Naive thymus-derived CD4-positive, alpha-beta T cell (primary cell): ENCODE data around the gene MAN1A1. TPM values are rescaled to one million over a fixed set of nuclear protein-coding genes. Genes with fewer than 3 reads are reported as not detected.

Source experiments
- ATAC-seq: fragments of 150-1000 bp; cut with Tn5 transposase; 2 replicates; pipeline ENCODE4 v1.10.0; 2021; ENCODE audit warnings: mild to moderate bottlenecking, moderate library complexity
- CTCF ChIA-PET: fragments of 350-600 bp; sonication (Branson Sonifier 250); formaldehyde crosslinking; loops from one replicate; lab custom pipeline; 2021; ENCODE audit warnings: antibody characterized with exemption; lab: Charles Lee
- POLR2A ChIA-PET: fragments of 350-600 bp; sonication (Branson Sonifier 250); formaldehyde crosslinking; loops from one replicate; lab custom pipeline; 2021; ENCODE audit warnings: antibody characterized with exemption, inconsistent platforms; lab: Charles Lee
- DNase-seq, 9 donors: peaks; one replicate each; pipeline versions ENCODE4 v3.0.0 to v3.0.0-alpha.2; 2020 to 2022; ENCODE audit warnings: mixed read lengths in 1 of 9
- H3K27ac ChIP-seq: one replicate; pipeline ENCODE4 v1.7.0; 2013; ENCODE audit warnings: mild to moderate bottlenecking, low read depth, low read length, moderate library complexity
- H3K27me3 ChIP-seq, 2 donors: one replicate each; pipeline ENCODE4 v1.7.0; 2013; ENCODE audit warnings: low read length in 2 of 2, mild to moderate bottlenecking in 2 of 2, moderate library complexity in 2 of 2; ENCODE audit not compliant: control insufficient read depth in 2 of 2, insufficient read depth in 2 of 2
- H3K36me3 ChIP-seq, 3 experiments: 1 replicate in 2 of 3; 2 replicates in 1 of 3; pipeline ENCODE4 v1.7.0; 2013; ENCODE audit warnings: low read length in 3 of 3, mild to moderate bottlenecking in 3 of 3, moderate library complexity in 1 of 3; ENCODE audit not compliant: insufficient read depth in 3 of 3, control insufficient read depth in 2 of 3
- H3K4me1 ChIP-seq, 2 donors: one replicate each; pipeline ENCODE4 v1.7.0; 2013; ENCODE audit warnings: low read length in 2 of 2, mild to moderate bottlenecking in 2 of 2, moderate library complexity in 1 of 2; ENCODE audit not compliant: control insufficient read depth in 2 of 2, insufficient read depth in 2 of 2
- H3K4me3 ChIP-seq: 2 replicates; pipeline ENCODE4 v1.7.0; 2013; ENCODE audit warnings: mild to moderate bottlenecking, low read length
- H3K9me3 ChIP-seq, 3 experiments: 1 replicate in 2 of 3; 2 replicates in 1 of 3; pipeline ENCODE4 v1.7.0; 2013; ENCODE audit warnings: low read length in 3 of 3; ENCODE audit not compliant: control insufficient read depth in 2 of 3
- H3K27ac Mint-ChIP-seq, 9 donors: one replicate each; pipeline ENCODE4 v1.8.0; 2020 to 2022; ENCODE audit warnings: mixed read lengths in 9 of 9, mild to moderate bottlenecking in 8 of 9, moderate library complexity in 5 of 9, inconsistent platforms in 2 of 9
- H3K27me3 Mint-ChIP-seq, 5 donors: one replicate each; pipeline ENCODE4 v1.8.0; 2021 to 2022; ENCODE audit warnings: mixed read lengths in 5 of 5, mild to moderate bottlenecking in 1 of 5
- H3K36me3 Mint-ChIP-seq, 5 donors: one replicate each; pipeline ENCODE4 v1.8.0; 2020 to 2022; ENCODE audit warnings: mixed read lengths in 5 of 5, mild to moderate bottlenecking in 3 of 5, inconsistent platforms in 1 of 5
- H3K4me1 Mint-ChIP-seq, 7 donors: one replicate each; pipeline ENCODE4 v1.8.0; 2020 to 2022; ENCODE audit warnings: mixed read lengths in 7 of 7, mild to moderate bottlenecking in 3 of 7, inconsistent platforms in 1 of 7
- H3K4me3 Mint-ChIP-seq, 10 donors: one replicate each; pipeline ENCODE4 v1.8.0; 2020 to 2022; ENCODE audit warnings: mild to moderate bottlenecking in 10 of 10, mixed read lengths in 10 of 10, moderate library complexity in 6 of 10, inconsistent platforms in 2 of 10
- H3K9me3 Mint-ChIP-seq, 11 donors: one replicate each; pipeline ENCODE4 v1.8.0; 2020 to 2022; ENCODE audit warnings: mixed read lengths in 11 of 11, mild to moderate bottlenecking in 4 of 11, inconsistent platforms in 1 of 11, moderate library complexity in 1 of 11
- intact Hi-C, 2 donors: fragments of 100-400 bp; cut with micrococcal nuclease; formaldehyde crosslinking; loops; one replicate each; pipeline ENCODE4 v1.15.1; 2023
- polyA plus RNA-seq, 2 donors: library from polyadenylated mRNA; unstranded; fragments of 300-500 nt; fragmentation: Illumina TruSeq; gene quantifications; one replicate each; pipeline ENCODE4 v1.2.3, GENCODE V29; 2021
- total RNA-seq, 6 experiments: library from RNA in 5 of 6; stranded (reverse) in 5 of 6; gene quantifications; 1 replicate in 5 of 6; 2 replicates in 1 of 6; pipeline ENCODE4 v1.2.3 and lab custom pipeline; 2021 to 2026

The MAN1A1 gene
- total and polyA plus RNA-seq, 7 experiments from 2014 or later = 5.4 to 22.3 (median 8.4) TPM

- H3K27ac ChIP-seq = no peak overlapping the region
- DNase-seq (no peak), ATAC-seq (no peak)
- Mint-ChIP-seq H3K27me3 (no peaks in the 10 kb centered on the region), H3K4me3 (no peak overlapping the region), H3K36me3 (peaks cover 0 to 14% (median 0%) of the 10 kb centered on the region in 5 donors), H3K4me1 (peaks cover 0 to 60% (median 22%) of the 10 kb centered on the region in 7 donors), H3K9me3 (no peaks in the 10 kb centered on the region), H3K27ac (no peak overlapping the region)
- H3K9me3 ChIP-seq = no peaks in the 10 kb centered on the region
- ChIA-PET POLR2A (interaction anchor here (1.6 kb wide), 1 partner anchor 13 kb away, joined by 6 read pairs; no protein-coding TSS in a partner anchor), CTCF (no interaction called here)
- H3K27me3 ChIP-seq = no peaks in the 10 kb centered on the region
- H3K4me3 ChIP-seq = no peak overlapping the region
- no peaks in the 10 kb centered on the region for H3K36me3 ChIP-seq
- no peaks in the 10 kb centered on the region for H3K4me1 ChIP-seq
- intact Hi-C loops = loop anchor here in 1 of 2 donors (2.0 to 10.0 kb wide), 2 partner anchors 15 to 1717 kb away; no protein-coding TSS in a partner anchor
Measured at GRCh38 chr6:119337762-119338161, 11.8 kb downstream of the MAN1A1 start.

GRCh38 chr6:119337252-119337651, 12.3 kb downstream of the MAN1A1 start:
- intact Hi-C loops = loop anchor here in 1 of 2 donors (2.0 to 10.0 kb wide), 2 partner anchors 14 to 1718 kb away; no protein-coding TSS in a partner anchor
- Histone ChIP-seq H3K4me1 (no peaks in the 10 kb centered on the region), H3K9me3 (no peaks in the 10 kb centered on the region), H3K27me3 (no peaks in the 10 kb centered on the region), H3K4me3 (no peak overlapping the region), H3K36me3 (no peaks in the 10 kb centered on the region), H3K27ac (no peak overlapping the region)
- ATAC-seq = no peak
- ChIA-PET POLR2A (interaction anchor here (1.6 kb wide), 1 partner anchor 14 kb away, joined by 6 read pairs; no protein-coding TSS in a partner anchor), CTCF (no interaction called here)
- H3K9me3 Mint-ChIP-seq = no peaks in the 10 kb centered on the region
- peaks cover 0 to 57% (median 20%) of the 10 kb centered on the region in 7 donors for H3K4me1 Mint-ChIP-seq
- peaks cover 0 to 14% (median 0%) of the 10 kb centered on the region in 5 donors for H3K36me3 Mint-ChIP-seq
- no peak overlapping the region for H3K27ac Mint-ChIP-seq
- no peaks in the 10 kb centered on the region for H3K27me3 Mint-ChIP-seq
- DNase-seq = no peak
- H3K4me3 Mint-ChIP-seq = no peak overlapping the region

GRCh38 chr6:119334535-119335264, 14.9 kb downstream of the MAN1A1 start:
- no peaks in the 10 kb centered on the region for H3K36me3 ChIP-seq
- POLR2A ChIA-PET = interaction anchor here (0.6 kb wide), 1 partner anchor 13 kb away, joined by 3 read pairs; no protein-coding TSS in a partner anchor

DNA sequence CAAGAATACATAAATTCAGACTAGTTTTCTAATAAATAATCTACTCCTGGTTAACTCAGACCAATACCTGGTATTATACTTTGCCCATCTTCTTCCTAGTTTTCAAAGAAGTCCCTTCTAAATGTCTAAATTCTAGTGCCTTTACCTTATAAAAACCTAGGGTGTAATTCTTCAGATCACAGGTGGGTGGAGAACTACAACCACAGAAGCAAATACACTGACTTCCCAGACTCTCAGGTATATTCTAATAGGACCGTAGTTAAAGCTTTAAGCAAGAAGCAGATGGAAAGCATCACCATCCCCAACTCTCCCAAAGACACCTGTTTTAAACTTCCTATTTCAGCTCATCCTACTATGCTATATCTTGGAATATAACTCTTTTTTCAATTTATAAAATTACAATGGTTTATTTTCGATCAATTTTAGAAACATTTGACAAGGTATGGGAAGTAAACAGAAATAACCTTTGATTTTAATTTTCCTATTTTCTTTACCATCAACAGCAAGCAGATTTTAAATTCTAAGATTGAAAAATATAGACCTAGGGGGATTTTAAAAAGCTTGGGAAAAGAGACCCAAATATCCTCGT, 15.8 kb downstream of the MAN1A1 start:
- peaks cover 0 to 53% (median 11%) of the 10 kb centered on the region in 7 donors for H3K4me1 Mint-ChIP-seq
- intact Hi-C loops = loop anchor here (1.0 to 10.0 kb wide), 7 partner anchors 14 to 1972 kb away; partner anchors contain the start of gene MAN1A1 (in 1 of the 2)
- ChIA-PET POLR2A (interaction anchor here (0.6 kb wide), 1 partner anchor 13 kb away, joined by 3 read pairs; no protein-coding TSS in a partner anchor), CTCF (interaction anchor here (1.1 to 2.2 kb wide), 4 partner anchors 11 to 1972 kb away, joined by 3 to 8 read pairs (median 6); no protein-coding TSS in a partner anchor)
- peaks cover 0 to 20% (median 0%) of the 10 kb centered on the region in 5 donors for H3K36me3 Mint-ChIP-seq
- H3K9me3 Mint-ChIP-seq = peaks cover 0 to 1% (median 0%) of the 10 kb centered on the region in 11 donors
- no peak overlapping the region for H3K27ac ChIP-seq
- H3K4me3 Mint-ChIP-seq = no peak overlapping the region
- H3K27me3 Mint-ChIP-seq = no peaks in the 10 kb centered on the region
- no peak overlapping the region for H3K27ac Mint-ChIP-seq
- no peaks in the 10 kb centered on the region for H3K9me3 ChIP-seq
- H3K4me1 ChIP-seq = no peaks in the 10 kb centered on the region
- H3K36me3 ChIP-seq = no peaks in the 10 kb centered on the region
- DNase-seq = peak in 6 of 9 donors; percentile 24 to 56 (median 42)
- no peaks in the 10 kb centered on the region for H3K27me3 ChIP-seq
- H3K4me3 ChIP-seq = no peak overlapping the region
- ATAC-seq = peak; percentile 78

More at GRCh38 chr6:119334535-119335264, 14.9 kb downstream of the MAN1A1 start:
- Mint-ChIP-seq H3K27ac (peak overlapping the region in 1 of 9 donors; percentile 72), H3K4me1 (peaks cover 0 to 55% (median 10%) of the 10 kb centered on the region in 7 donors), H3K9me3 (peaks cover 0 to 1% (median 0%) of the 10 kb centered on the region in 11 donors), H3K27me3 (no peaks in the 10 kb centered on the region), H3K36me3 (peaks cover 0 to 21% (median 0%) of the 10 kb centered on the region in 5 donors), H3K4me3 (no peak overlapping the region)
- H3K27ac ChIP-seq = no peak overlapping the region
- intact Hi-C loops = loop anchor here in 1 of 2 donors (10.0 kb wide), 1 partner anchor 1720 kb away; no protein-coding TSS in a partner anchor
- no peak overlapping the region for H3K4me3 ChIP-seq
- CTCF ChIA-PET = interaction anchor here (1.1 to 2.2 kb wide), 3 partner anchors 10 to 1971 kb away, joined by 3 to 8 read pairs (median 7); no protein-coding TSS in a partner anchor
- no peaks in the 10 kb centered on the region for H3K27me3 ChIP-seq
- no peak for ATAC-seq
- no peaks in the 10 kb centered on the region for H3K4me1 ChIP-seq
- DNase-seq = no peak
- no peaks in the 10 kb centered on the region for H3K9me3 ChIP-seq

DNA sequence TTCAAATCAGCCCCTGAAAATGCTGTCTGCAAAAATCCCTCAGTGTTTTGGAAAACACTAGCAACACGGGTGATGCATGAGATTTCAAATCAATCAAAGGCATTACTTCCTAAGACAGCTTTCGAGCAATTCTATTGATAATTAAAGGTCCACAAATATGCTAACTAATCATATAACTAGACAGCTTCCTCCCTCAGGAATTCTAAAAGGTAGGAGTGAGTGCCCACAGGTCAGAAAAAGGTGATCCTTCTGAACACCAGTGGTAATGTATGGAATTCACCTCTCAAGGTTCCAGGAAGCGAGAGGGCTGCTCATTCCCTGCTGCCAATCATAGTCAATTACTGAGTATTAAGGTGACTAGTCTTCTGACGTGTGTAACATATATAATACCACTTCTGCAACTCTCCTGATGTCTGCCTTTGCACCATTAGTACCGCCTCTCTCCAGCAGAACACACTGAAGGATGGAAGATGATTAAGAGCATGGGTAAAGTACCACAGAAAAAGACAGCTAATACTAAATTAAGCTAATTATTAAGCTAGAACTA, 16.4 kb downstream of the MAN1A1 start:
- Histone ChIP-seq H3K27ac (no peak overlapping the region), H3K9me3 (no peaks in the 10 kb centered on the region), H3K4me1 (no peaks in the 10 kb centered on the region), H3K27me3 (no peaks in the 10 kb centered on the region), H3K4me3 (no peak overlapping the region), H3K36me3 (no peaks in the 10 kb centered on the region)
- ChIA-PET POLR2A (interaction anchor here (1.0 kb wide), 1 partner anchor 18 kb away, joined by 3 read pairs; no protein-coding TSS in a partner anchor), CTCF (interaction anchor here (0.6 to 1.4 kb wide), 3 partner anchors 11 to 1972 kb away, joined by 3 to 6 read pairs (median 3); no protein-coding TSS in a partner anchor)
- no peak for DNase-seq
- Mint-ChIP-seq H3K27ac (no peak overlapping the region), H3K9me3 (peaks cover 0 to 1% (median 0%) of the 10 kb centered on the region in 11 donors), H3K27me3 (no peaks in the 10 kb centered on the region), H3K4me3 (no peak overlapping the region), H3K36me3 (peaks cover 0 to 20% (median 0%) of the 10 kb centered on the region in 5 donors), H3K4me1 (peaks cover 0 to 51% (median 5%) of the 10 kb centered on the region in 7 donors)
- intact Hi-C loops = loop anchor here (1.0 to 10.0 kb wide), 7 partner anchors 14 to 1973 kb away; partner anchors contain the start of gene MAN1A1 (in 1 of the 2)
- ATAC-seq = no peak
